Panc1 (cell line): ENCODE measurements around the gene GTPBP10. TPM values are rescaled to one million over a fixed set of nuclear protein-coding genes. Genes with fewer than 3 reads are reported as not detected.
A peak's percentile ranks its signal among the peaks of the same experiment; 100 is the strongest.

ENCODE experiments used
- ATAC-seq: fragments of 200-7000 bp; cut with Tn5 transposase; 2 replicates; pipeline ENCODE4 v1.9.1; 2020; ENCODE audit warnings: mild to moderate bottlenecking, moderate library complexity
- BruUV-seq: library from RNA; stranded (reverse); fragments of 400-500 nt; replicated peaks from 2 replicates; lab custom pipeline; 2021; lab: Mats Ljungman, UMichigan
- CTCF ChIA-PET: fragments of 300-600 bp; sonication (Branson Sonifier 250); formaldehyde crosslinking; loops from one replicate; lab custom pipeline; 2022; ENCODE audit warnings: antibody characterized with exemption; lab: Charles Lee
- POLR2A ChIA-PET: fragments of 300-600 bp; sonication (Branson Sonifier 250); formaldehyde crosslinking; loops from one replicate; lab custom pipeline; 2022; ENCODE audit warnings: antibody characterized with exemption; lab: Charles Lee
- DNase-seq: peaks from one replicate; pipeline ENCODE4 v3.0.0-alpha.2; 2010; ENCODE audit warnings: low read depth, low spot score
- H3K27ac ChIP-seq: 2 replicates; pipeline ENCODE4 v1.5.1; 2011; ENCODE audit warnings: mild to moderate bottlenecking, low read length, inconsistent platforms
- H3K27me3 ChIP-seq: fragments of 200-500 bp; sonication (Bioruptor generic); 2 replicates; pipeline ENCODE4 v1.6.0; 2014; ENCODE audit warnings: low read length, inconsistent platforms; ENCODE audit not compliant: control insufficient read depth, insufficient read depth
- H3K36me3 ChIP-seq: fragments of 200-500 bp; sonication (Bioruptor generic); 2 replicates; pipeline ENCODE4 v1.5.1; 2014; ENCODE audit warnings: inconsistent platforms, mild to moderate bottlenecking, low read length, moderate library complexity; ENCODE audit not compliant: control insufficient read depth, insufficient read depth
- H3K4me1 ChIP-seq: 2 replicates; pipeline ENCODE4 v1.5.1; 2011; ENCODE audit warnings: inconsistent platforms, mild to moderate bottlenecking, low read length, moderate library complexity; ENCODE audit not compliant: control insufficient read depth, insufficient read depth
- H3K4me3 ChIP-seq, 2 experiments: 2 replicates each; pipeline ENCODE4 v1.5.1; 2011 to 2012; ENCODE audit warnings: low read depth in 2 of 2, low read length in 2 of 2, mild to moderate bottlenecking in 2 of 2, inconsistent platforms in 1 of 2, moderate library complexity in 1 of 2
- H3K9me3 ChIP-seq: fragments of 200-500 bp; sonication (Bioruptor generic); 2 replicates; pipeline ENCODE4 v1.5.1; 2014; ENCODE audit warnings: low read depth, mild to moderate bottlenecking, inconsistent platforms, low read length, moderate library complexity; ENCODE audit not compliant: control insufficient read depth, insufficient read depth
- POLR2AphosphoS5 ChIP-seq: IDR thresholded peaks from 2 replicates; pipeline ENCODE4 v1.6.1; 2012; ENCODE audit warnings: mild to moderate bottlenecking, low read depth, low read length, moderate library complexity
- SIN3A ChIP-seq: IDR thresholded peaks from 2 replicates; pipeline ENCODE4 v1.6.1; 2012; ENCODE audit warnings: low read depth, mild to moderate bottlenecking, low read length, moderate library complexity, borderline replicate concordance; ENCODE audit not compliant: insufficient read depth
- TCF7L2 ChIP-seq: IDR thresholded peaks from 2 replicates; pipeline ENCODE4 v1.6.1; 2011; ENCODE audit warnings: mild to moderate bottlenecking, low read depth, low read length, inconsistent platforms
- in situ Hi-C: cut with HindIII; loops from 2 replicates; pipeline ENCODE4 v1.10.0; 2016; ENCODE audit warnings: low sequenced_read_pairs, low pct_unique_long_range_greater_than_20kb
- intact Hi-C: fragments of 100-400 bp; cut with micrococcal nuclease; formaldehyde crosslinking; loops from one replicate; pipeline ENCODE4 v1.10.0; 2022; ENCODE audit not compliant: unreplicated experiment
- total RNA-seq: library from RNA; stranded (reverse); gene quantifications from one replicate; pipeline ENCODE4 v1.2.1, GENCODE V29; 2021; ENCODE audit not compliant: unreplicated experiment
- TF ChIP-seq, protein P1 (sequence below), 2 experiments: IDR thresholded peaks; 2 replicates each; pipeline ENCODE4 v1.6.1; 2011 to 2012; ENCODE audit warnings: low read depth in 2 of 2, control low read depth in 1 of 2, low read length in 1 of 2, mild to moderate bottlenecking in 1 of 2, moderate library complexity in 1 of 2; ENCODE audit not compliant: insufficient read depth in 1 of 2
- TF ChIP-seq, protein P2 (sequence below): fragments of 450-650 bp; IDR thresholded peaks from 2 replicates; pipeline ENCODE4 v1.5.1; 2017; ENCODE audit warnings: mild to moderate bottlenecking

The GTPBP10 gene
- total RNA-seq, 1 experiment from 2014 or later: 23.7 TPM

- H3K4me3 ChIP-seq: no peak overlapping the region; a peak in 2 of 4 replicates
- H3K27me3 ChIP-seq: no peaks in the 10 kb centered on the region
- no TSS peak for BruUV-seq
- no peaks in the 10 kb centered on the region for H3K9me3 ChIP-seq
- in situ Hi-C loops (no loop called here), intact Hi-C loops (no loop called here)
- CTCF ChIA-PET: no interaction called here
- no peak for ATAC-seq
- POLR2A ChIA-PET: no interaction called here
- TF ChIP-seq, protein P1, sequence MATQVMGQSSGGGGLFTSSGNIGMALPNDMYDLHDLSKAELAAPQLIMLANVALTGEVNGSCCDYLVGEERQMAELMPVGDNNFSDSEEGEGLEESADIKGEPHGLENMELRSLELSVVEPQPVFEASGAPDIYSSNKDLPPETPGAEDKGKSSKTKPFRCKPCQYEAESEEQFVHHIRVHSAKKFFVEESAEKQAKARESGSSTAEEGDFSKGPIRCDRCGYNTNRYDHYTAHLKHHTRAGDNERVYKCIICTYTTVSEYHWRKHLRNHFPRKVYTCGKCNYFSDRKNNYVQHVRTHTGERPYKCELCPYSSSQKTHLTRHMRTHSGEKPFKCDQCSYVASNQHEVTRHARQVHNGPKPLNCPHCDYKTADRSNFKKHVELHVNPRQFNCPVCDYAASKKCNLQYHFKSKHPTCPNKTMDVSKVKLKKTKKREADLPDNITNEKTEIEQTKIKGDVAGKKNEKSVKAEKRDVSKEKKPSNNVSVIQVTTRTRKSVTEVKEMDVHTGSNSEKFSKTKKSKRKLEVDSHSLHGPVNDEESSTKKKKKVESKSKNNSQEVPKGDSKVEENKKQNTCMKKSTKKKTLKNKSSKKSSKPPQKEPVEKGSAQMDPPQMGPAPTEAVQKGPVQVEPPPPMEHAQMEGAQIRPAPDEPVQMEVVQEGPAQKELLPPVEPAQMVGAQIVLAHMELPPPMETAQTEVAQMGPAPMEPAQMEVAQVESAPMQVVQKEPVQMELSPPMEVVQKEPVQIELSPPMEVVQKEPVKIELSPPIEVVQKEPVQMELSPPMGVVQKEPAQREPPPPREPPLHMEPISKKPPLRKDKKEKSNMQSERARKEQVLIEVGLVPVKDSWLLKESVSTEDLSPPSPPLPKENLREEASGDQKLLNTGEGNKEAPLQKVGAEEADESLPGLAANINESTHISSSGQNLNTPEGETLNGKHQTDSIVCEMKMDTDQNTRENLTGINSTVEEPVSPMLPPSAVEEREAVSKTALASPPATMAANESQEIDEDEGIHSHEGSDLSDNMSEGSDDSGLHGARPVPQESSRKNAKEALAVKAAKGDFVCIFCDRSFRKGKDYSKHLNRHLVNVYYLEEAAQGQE (IDR thresholded peaks at IDR 0.05; ENCODE audit: insufficient read depth in 1 of 2, low read depth in 2 of 2, low read length in 1 of 2): no peak
- no peak for TF ChIP-seq TCF7L2
- TF ChIP-seq SIN3A: no peak
- TF ChIP-seq, protein P2, sequence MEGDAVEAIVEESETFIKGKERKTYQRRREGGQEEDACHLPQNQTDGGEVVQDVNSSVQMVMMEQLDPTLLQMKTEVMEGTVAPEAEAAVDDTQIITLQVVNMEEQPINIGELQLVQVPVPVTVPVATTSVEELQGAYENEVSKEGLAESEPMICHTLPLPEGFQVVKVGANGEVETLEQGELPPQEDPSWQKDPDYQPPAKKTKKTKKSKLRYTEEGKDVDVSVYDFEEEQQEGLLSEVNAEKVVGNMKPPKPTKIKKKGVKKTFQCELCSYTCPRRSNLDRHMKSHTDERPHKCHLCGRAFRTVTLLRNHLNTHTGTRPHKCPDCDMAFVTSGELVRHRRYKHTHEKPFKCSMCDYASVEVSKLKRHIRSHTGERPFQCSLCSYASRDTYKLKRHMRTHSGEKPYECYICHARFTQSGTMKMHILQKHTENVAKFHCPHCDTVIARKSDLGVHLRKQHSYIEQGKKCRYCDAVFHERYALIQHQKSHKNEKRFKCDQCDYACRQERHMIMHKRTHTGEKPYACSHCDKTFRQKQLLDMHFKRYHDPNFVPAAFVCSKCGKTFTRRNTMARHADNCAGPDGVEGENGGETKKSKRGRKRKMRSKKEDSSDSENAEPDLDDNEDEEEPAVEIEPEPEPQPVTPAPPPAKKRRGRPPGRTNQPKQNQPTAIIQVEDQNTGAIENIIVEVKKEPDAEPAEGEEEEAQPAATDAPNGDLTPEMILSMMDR: no peak
- TF ChIP-seq POLR2AphosphoS5: no peak
- DNase-seq: no peak
- no peak overlapping the region for H3K27ac ChIP-seq
- peaks cover 5% of the 10 kb centered on the region; the same call in 1 of the 2 replicates for H3K36me3 ChIP-seq
- peaks cover 3% of the 10 kb centered on the region; the same call in 1 of the 2 replicates for H3K4me1 ChIP-seq
Observed at GRCh38 chr7:90345016-90345415, 1.5 kb upstream of the GTPBP10 start.

DNA sequence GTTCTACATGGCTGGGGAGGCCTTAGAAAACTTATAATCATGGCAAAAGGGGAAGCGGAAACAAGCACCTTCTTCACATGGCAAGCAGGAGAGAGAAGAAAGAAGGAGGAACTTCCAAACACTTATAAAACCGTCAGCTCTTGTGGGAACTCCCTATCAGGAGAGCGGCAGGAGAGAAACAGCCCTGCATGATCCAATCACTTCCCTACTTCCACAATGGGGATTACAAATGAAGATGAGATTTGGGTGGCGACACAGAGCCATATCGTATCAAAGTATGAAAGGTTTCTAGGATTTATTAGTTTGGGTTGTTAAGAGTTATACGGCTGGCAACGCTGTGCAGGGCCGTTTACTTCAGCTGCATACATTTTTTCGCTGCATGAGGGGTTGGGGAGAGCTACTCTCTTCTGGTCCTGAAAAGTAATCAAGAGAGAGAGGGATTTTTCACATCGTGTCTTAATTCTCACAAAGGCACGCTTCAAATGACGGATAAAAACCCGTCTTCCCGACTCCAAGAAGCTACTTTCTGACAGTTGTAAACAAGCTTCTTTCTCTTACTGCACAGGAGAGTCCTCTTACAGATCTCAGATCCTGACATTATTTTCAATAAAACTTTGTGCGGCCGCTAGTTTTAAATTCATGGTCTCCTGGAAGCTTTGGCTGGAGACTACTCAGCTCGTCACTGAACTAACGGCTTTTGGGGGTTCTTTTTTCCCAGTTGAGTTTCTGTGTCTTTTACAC, 751 bp upstream of the GTPBP10 start:
- POLR2A ChIA-PET: no interaction called here
- Histone ChIP-seq H3K9me3 (no peaks in the 10 kb centered on the region), H3K4me1 (peaks cover 3% of the 10 kb centered on the region; the same call in 1 of the 2 replicates), H3K27ac (peak overlapping the region; percentile 97), H3K36me3 (peaks cover 5% of the 10 kb centered on the region; the same call in 1 of the 2 replicates), H3K27me3 (no peaks in the 10 kb centered on the region), H3K4me3 (peak overlapping the region; percentile 79 to 100)
- no peak for TF ChIP-seq POLR2AphosphoS5
- TF ChIP-seq, protein P2: no peak
- TF ChIP-seq, protein P1 (IDR thresholded peaks at IDR 0.05; ENCODE audit: insufficient read depth in 1 of 2, low read depth in 2 of 2, low read length in 1 of 2): no peak
- TF ChIP-seq TCF7L2: no peak
- no peak for TF ChIP-seq SIN3A
- intact Hi-C loops: no loop called here
- DNase-seq: no peak
- no TSS peak for BruUV-seq
- in situ Hi-C loops: no loop called here
- CTCF ChIA-PET: no interaction called here
- ATAC-seq: peak; percentile 59
